ENCODE measurements around the gene FEM1B. TPM values are rescaled to one million over a fixed set of nuclear protein-coding genes. Genes with fewer than 3 reads are reported as not detected.
A peak's percentile ranks its signal among the peaks of the same experiment; 100 is the strongest.

The FEM1B gene
- total and polyA plus RNA-seq, 2 of the 8 experiments (the other 6 are each of a cell fraction or from before 2014, with no cell fraction given) = 36.1 to 83.8 TPM

- TF ChIP-seq CBX5 (IDR thresholded peaks at IDR 0.05; ENCODE audit: low read depth, low read length) (no peak), SP2 (IDR thresholded peaks at IDR 0.05; ENCODE audit: low read length) (no peak), YY1 (IDR thresholded peaks at IDR 0.05; ENCODE audit: low read depth, low read length) (no peak; the same call in 1 of the 2 replicates), CBX8 (IDR thresholded peaks at IDR 0.05; ENCODE audit: borderline replicate concordance, low read depth, low read length) (no peak), CTBP2 (IDR thresholded peaks at IDR 0.05; ENCODE audit: borderline replicate concordance, insufficient read depth, insufficient read length, low read length) (peak; percentile 69), TCF12 (IDR thresholded peaks at IDR 0.05; ENCODE audit: low read depth, low read length) (no peak), RNF2 (IDR thresholded peaks at IDR 0.05; ENCODE audit: borderline replicate concordance, low read depth, low read length, missing control alignments, poor library complexity, severe bottlenecking) (no peak), SAP30 (IDR thresholded peaks at IDR 0.05; ENCODE audit: insufficient read depth, insufficient replicate concordance, low read length) (no peak), ZNF274 (IDR thresholded peaks at IDR 0.05; ENCODE audit: borderline replicate concordance, extremely low read depth, low read length) (no peak), MAFK (IDR thresholded peaks at IDR 0.05; ENCODE audit: low read depth, low read length) (no peak), TEAD4 (IDR thresholded peaks at IDR 0.05; ENCODE audit: low read depth, low read length) (0 out of 2 replicates have a peak, but pooled peaks have one; percentile 25), CREB1 (IDR thresholded peaks at IDR 0.05) (peak; percentile 80), SP4 (IDR thresholded peaks at IDR 0.05; ENCODE audit: low read length) (peak; percentile 84; the same call in 1 of the 2 replicates), TAF7 (optimal IDR thresholded peaks at IDR 0.05; ENCODE audit: borderline replicate concordance, low read depth, low read length) (peak; percentile 88), EP300 (IDR thresholded peaks at IDR 0.05; ENCODE audit: borderline replicate concordance in 1 of 2, low read depth in 2 of 2, low read length in 2 of 2) (peak in 1 of 2 experiments; percentile 68; a peak in 1 of 3 replicates), RAD21 (IDR thresholded peaks at IDR 0.05 in 1 of 2, conservative IDR thresholded peaks at IDR 0.05 in 1 of 2; ENCODE audit: low read depth in 2 of 2, low read length in 2 of 2) (no peak), POU5F1 (IDR thresholded peaks at IDR 0.05; ENCODE audit: low read depth, low read length) (no peak), ASH2L (IDR thresholded peaks at IDR 0.05; ENCODE audit: low read length) (peak; percentile 77), HDAC2 (IDR thresholded peaks at IDR 0.05; ENCODE audit: borderline replicate concordance in 1 of 2, low read depth in 2 of 2, low read length in 2 of 2) (no peak), SIN3A (conservative IDR thresholded peaks at IDR 0.05 in 1 of 2, IDR thresholded peaks at IDR 0.05 in 1 of 2; ENCODE audit: low read depth in 1 of 2, low read length in 2 of 2) (peak; percentile 38 to 75; a peak in 2 of 4 replicates), EGR1 (IDR thresholded peaks at IDR 0.05; ENCODE audit: borderline replicate concordance, low read depth, low read length) (peak; percentile 50; the same call in 1 of the 2 replicates)
These were observed at the start of gene FEM1B (continued) for GRCh38 chr15:68277603-68278344.

Measured in H1 (cell line).